ENCODE results near the gene DYNLT1.

GRCh38 chr6:158665332-158665731 lies 20.8 kb upstream of the DYNLT1 start:
- TF ChIP-seq CTCF (conservative IDR thresholded peaks at IDR 0.05; ENCODE audit: low read length) (no peak), EZH2phosphoT487 (IDR thresholded peaks at IDR 0.05; ENCODE audit: borderline replicate concordance) (no peak)

Measured in Loucy (cell line).